ENCODE data around the gene TNFRSF13B.

The TNFRSF13B gene

DNA sequence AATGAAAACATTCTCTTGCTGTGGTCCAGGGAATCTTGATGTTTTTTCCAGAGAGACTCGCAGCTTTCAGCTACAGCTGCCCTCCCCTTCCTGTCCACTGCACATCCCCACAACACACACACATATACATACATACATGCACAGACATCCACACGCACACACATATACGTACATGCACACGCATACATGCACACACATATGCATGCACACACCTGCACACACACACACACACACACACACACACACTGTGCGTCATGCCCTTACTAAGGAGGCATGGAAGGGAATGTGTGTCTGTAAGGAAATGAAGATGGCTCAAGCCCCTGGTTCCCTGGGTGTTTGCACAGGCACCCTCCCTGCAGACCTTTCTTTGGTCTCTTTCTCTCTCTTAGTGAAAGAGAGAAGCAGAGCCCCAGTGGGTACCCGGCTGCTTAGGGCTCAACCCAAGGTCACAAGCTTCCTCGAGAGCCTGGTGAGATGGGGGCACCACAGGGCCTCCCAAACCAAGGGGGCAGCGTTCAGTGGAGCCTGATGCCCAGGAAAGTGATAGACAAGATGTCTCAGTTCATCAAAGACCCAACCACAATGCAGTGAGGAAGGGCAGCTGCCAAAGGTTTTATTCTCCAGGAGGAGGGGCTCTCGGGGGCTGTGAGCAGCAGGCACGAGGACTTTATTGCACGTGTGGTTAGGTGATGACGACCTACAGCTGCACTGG lies 33.3 kb downstream of the TNFRSF13B start:
- no peak for DNase-seq (ENCODE audit: low read depth)

DNA sequence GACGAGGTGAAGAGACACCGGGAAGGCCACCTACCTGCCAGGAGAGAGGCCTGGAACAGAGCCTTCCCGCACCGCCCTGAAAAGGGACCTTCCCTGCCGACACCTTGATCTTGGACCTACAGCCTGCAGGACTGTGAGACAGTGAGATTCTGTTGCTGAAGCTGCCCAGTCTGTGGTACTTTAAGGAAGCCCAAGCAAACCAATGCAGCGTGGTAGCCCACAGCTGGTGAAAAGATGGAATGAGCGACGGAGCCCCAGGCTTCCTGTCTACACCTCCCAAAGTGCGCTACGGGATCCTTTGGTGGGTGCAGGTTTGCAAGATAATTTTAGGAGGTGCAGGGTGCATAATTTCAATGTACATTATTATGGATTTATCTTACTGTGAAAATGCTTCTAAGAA lies 33.9 kb downstream of the TNFRSF13B start:
- DNase-seq (ENCODE audit: low read depth) = no peak

DNA sequence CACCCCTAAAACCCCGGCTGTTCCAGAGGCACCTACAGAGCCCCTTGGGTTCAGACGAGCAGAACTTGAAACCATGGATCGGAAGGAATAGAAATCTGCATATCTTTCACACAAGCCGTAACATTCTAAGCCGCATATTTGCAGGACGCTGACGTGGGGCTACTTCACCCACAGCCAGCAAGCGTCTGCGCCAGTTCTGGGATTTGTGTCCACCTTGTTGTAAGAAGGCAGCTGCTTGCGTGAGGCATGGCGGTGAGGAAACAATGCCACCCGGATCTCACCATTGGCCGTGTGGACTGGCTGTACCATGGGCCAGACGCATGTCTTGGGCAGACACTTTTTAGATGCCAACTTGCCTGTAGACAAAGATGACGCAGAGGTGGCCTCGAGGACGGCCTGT lies 34.5 kb downstream of the TNFRSF13B start:
- DNase-seq (ENCODE audit: low read depth) = no peak

DNA sequence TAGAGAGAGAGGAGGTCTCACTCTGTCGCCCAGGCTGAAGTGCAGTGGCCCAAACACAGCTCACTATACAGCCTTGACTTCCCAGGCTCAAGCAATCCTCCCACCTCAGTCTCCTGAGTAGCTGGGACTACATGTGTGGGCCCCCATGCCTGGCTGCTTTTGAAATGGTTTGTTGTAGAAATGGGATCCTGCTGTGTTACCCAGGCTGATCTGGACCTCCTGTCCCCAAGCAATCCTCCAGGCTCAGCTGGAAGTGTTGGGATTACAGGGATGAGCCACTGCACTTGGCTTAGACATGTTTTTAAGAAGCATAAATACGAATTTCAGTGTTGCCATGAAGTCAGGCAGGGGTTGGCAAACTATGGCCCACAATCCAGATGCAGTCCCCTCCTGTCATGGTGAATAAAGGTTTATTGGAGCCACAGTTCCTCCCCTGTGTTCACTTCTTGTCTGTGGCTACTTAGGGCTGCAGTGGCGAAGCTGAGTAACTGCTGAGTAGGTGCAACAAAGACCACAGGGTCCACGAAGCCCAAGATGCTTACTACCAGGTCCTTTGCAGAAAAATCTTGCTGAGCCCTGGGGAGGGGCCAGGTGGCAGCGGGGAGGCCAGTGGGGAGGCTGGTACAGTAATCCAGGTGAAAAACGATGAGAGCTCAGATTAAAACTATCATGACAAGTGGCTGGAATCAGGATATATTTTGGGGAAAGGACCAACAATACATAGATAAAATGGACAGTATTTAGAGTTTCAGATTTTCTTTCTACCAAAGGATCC lies 35.2 kb downstream of the TNFRSF13B start:
- DNase-seq (ENCODE audit: low read depth) = no peak

DNA sequence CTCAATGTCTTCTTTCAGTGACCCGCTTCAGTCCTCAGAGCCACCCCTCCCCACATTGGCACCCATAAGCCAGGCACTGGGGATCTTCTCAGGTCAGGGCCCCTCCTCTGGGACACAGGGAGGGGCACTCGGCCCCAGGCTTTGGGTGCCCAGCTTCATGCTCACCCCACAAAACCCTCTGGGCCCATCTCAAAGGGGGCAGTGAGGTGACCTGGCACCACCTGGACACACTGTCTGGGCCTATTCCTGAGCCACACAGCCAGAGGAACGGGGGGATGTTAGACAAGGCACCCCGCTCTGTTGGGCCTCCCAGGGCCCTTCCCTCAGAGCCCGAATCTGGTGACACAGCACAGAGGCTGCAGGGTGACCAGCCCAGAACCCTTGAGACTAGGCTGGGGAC lies 36.1 kb downstream of the TNFRSF13B start:
- no peak for DNase-seq (ENCODE audit: low read depth)

DNA sequence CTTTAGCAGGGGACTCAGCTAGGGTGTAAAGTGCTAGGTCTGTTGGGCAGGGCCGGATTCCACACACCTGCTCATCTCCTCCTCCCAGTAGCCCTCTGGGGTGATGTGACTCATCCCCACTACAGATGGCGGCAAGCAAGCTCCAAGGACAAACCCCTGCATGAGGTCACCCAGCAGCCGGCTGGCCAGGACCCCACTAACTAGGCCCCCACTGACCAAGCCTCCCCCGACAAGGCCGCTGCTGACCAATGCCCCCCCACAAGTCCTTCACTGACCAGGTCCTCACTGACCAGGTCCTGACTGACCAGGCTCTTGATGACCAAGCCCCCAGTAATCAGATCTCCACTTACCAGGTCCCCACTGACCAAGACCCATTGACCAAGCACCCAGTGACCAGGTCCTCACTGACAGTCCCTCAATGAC lies 36.7 kb downstream of the TNFRSF13B start:
- no peak for DNase-seq (ENCODE audit: low read depth)

DNA sequence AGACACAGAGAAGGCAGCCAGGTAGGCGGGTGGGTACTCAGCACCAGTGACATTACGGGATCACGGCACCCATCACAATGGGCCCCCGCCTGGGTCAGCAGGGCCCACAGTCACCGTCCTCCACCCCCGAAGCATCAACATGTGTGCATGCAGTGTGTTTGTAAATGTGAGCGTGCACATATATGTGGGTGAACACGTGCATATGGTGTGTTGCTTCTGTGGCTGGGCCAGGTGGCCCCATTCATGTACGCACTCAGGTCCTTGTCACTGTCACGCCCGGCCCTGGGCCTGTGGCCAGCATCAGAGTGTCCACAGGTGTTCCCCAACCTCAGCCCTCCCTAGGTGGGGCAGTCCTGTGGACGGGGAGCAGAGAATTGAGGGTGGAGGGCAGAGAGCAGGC lies 37.1 kb downstream of the TNFRSF13B start:
- no peak for DNase-seq (ENCODE audit: low read depth)

DNA sequence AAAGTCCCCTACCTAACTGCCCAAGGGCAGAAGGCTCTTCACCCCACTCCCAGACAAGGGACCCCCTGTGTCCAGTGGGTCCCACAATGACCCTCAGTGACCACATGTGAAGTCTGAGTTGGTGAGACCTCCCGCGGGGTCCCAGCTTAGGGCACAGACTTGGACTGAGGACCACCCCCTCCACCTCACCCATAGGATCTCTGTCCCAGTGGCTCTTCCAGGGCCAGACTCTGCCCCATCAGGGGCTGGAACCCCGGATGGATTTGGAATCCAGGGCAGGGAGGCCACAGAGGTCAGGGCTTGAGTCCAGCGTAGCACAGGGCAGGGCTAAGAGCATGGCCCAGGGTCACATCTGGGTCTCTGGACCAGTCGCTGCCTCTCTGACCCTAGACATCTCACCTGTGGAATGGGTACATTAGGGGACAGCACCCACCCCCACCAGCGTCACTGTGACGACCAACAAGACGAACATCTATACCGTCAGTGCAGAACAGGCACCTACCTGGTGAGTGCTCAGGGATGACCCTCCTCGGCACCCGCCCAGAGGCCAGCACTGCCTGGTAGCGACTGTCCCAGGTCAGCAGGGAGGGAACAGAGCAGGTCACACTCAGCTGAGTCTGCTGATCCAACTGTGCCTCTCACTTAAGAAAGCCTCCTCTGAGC lies 37.7 kb downstream of the TNFRSF13B start:
- no peak for DNase-seq (ENCODE audit: low read depth)

DNA sequence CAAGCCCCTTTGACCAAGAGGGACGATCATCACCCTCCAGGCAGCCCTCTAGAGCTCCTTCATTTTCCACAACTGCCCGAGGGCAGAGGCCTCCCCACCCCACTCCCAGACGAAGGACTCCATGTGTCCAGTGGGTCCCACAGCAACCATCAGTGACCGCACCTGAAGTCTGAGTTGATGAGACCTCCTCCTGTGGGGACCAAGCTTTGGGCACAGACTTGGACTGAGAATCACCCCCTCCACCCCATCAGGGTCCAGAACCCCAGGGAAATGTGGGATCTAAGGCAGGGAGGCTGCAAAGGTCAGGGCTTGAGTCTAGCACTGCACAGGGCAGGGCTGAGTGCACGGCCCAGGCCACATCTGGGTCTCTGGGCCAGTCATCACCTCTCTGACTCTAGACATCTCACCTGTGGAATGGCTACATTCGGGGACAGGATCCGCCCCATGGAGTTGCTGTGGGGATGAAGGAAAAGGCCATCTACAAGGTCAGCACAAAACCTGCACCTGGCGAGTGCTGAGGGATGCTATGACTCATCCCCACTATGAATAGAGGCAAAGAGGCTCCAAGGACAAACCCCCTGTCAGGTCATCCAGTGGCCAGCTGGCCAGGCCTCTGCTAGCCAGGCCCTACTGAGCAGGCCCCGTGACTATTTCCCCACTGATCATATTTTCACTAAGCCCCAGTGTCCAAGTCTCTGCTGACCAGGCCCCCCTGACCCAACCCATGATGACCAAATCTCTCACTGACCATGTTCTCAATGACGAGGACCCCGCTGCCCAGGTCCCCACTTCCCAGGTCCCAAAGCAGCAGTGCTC lies 38.4 kb downstream of the TNFRSF13B start:
- no peak for DNase-seq (ENCODE audit: low read depth)

DNA sequence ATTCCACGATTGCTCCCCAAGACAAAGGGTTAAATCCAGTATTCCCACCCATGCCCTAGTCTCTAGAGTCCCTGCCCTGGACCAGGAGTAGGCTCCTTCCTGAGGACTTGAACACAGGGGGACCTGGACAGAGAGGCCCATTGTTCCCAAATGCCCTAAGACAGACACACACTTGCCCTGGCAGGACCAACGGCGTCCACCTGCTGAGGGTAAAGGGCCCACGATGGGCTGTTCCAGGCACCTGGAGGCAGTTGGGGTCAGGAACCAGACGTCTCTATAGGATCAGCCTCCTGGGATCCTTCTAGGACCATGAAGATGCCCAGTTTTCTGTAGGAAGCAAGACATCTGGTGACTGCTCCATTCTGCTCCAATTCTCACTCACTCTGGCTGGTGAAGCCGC lies 39.3 kb downstream of the TNFRSF13B start:
- no peak for DNase-seq (ENCODE audit: low read depth)

DNA sequence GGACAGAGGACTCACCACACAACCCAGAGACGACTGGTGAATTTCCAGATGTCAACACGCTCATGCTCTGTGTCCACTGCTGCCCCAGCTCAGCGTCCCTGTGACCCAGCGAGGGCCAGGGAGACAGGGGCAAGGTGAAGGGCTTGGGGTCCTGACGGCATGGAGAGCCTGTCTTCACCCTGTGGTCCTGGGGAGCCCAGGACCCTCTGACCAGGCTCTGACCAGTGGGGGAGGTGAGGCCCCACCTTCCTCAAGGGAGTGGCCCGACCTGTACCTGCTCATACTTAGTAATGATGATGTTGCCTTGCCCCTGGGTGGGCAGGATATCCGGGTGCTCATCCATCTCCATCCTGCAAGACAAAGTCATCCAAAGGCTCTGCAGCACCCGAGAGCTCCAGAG lies 39.8 kb downstream of the TNFRSF13B start:
- no peak for DNase-seq (ENCODE audit: low read depth)

DNA sequence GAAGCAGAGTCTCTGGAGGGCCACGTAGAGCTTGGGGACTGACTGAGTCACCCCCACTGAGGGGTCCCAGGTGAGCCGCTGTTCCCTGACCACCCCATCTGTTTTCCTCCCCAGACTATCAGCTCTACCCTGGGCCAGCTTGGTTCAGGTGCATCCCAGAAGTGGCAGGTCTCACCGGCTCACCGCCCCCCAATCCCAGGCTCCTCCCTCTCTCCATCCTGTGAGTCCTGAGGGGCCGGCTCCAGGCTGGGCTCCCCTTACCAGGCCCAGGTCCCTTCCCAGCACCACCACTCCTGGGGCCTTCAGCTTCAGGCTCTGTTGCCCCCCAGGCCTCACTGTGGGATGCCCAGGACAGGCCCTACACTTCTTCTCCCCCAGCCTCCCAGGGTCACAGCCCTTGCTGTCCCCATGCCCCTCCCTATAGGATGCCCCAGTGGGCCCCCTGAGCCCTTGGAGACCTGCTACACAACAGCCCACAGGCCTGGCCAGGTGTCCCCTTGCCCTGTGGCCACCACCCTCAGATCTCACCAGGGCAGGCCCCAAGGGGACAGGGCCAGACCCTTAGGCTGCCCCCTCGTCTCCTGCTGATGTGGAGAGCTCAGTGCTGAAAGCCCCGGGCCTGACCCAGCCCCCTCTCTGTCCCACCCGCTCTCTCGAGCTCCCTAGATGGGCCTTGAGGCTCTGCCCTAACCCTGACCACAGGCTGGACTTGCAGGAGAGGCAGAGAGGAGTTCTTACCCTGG lies 40.4 kb downstream of the TNFRSF13B start:
- no peak for DNase-seq (ENCODE audit: low read depth)

DNA sequence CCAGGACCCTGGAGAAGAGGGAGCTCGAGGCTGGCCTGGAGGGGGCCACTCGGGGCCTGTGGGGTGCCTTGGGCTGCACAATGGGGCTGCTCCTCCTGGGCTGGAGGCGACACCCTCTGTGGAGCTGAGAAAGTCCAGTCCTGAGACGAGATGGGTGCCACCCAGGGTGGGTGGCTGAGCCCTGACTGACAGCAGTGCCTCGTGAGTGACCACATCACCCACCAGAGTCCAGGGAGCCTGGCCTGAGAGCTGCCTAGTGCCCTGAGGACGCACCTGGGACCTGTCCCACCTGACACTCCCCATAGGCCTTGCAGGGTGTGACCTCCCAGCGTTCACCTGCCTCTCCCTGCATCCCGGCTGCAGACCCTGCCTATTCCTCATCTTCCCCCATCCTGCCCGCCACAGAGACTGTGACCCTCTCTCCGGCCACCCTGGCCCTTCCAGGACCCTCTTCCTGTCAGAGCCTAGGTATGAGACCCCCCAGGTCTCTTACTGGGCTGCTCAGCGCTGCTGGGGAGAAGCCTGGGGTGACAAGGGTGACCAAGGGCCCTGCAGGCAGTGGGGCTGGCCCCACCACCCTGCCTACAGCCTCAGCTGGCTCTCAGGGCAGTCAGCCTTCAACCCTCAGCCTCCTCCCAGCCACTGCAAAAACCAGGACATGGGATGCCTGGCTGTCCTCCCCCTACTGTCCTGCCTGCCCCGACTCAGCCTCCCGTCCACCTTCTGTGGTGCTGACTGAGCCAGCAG lies 41.2 kb downstream of the TNFRSF13B start:
- DNase-seq (ENCODE audit: low read depth) = no peak

DNA sequence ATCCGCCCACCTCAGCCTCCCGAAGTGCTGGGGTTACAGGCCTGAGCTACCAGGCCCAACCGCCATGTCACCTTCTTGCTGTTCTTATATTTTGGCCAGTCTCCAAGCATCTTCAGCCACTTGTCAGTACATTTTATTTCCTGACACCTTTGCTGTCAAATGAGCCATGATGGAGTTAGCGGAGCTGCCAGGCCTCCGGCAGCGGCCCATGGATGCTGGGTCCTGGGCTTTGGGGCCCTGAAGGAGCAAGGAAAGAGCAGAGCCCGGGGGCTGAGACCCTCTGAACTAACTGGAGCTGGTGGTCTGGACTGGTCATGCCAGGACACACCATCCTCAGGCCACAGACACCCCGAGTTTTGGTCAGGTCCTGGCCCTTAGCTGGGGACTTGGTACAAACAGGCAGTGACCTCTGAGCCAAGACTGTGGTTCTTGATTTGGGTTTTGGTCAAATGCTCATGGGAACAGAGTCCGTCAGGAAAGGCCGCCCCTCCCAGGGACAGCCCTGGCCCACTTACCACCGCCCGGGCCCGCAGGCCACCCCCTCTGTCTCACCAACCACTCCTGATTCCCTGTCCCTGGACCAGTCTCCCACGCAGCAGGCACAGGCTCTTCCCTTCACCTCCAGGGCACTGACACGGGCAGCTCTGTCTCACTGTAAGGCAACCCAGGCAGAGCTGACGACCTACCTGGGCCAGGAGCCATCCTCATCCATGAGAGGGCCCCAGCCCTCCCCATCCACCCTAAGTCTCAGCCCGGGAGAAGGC lies 42.0 kb downstream of the TNFRSF13B start:
- no peak for DNase-seq (ENCODE audit: low read depth)

DNA sequence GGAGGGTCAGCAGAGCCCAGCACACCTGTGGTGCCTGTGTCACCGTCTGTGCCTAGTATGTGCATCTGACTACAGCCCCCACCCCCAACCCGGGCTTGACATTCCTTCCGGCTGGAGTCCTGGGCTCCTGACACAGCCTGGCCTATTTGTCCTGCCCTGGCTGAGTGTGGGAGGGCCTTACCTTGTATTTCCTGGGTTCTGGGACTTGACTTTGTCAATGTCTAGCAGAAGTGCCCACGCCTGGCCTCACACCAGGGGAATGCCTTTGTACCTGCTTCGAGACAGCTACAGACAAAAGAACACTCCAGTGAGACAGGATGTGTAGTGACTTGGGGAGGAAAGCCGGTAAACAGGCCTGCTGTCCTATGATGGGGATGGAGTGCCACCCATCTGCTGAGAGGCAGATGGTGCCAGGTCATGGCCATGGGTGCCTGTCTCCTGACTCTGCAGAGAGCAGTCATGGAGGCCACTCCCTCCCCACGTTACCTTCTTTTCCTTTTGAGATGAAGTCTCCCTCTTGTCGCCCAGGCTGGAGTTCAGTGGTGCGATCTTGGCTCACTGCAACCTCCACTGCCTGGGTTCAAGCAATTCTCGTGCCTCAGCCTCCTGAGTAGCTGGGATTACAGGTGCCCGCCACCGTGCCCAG lies 42.8 kb downstream of the TNFRSF13B start:
- DNase-seq (ENCODE audit: low read depth) = no peak

DNA sequence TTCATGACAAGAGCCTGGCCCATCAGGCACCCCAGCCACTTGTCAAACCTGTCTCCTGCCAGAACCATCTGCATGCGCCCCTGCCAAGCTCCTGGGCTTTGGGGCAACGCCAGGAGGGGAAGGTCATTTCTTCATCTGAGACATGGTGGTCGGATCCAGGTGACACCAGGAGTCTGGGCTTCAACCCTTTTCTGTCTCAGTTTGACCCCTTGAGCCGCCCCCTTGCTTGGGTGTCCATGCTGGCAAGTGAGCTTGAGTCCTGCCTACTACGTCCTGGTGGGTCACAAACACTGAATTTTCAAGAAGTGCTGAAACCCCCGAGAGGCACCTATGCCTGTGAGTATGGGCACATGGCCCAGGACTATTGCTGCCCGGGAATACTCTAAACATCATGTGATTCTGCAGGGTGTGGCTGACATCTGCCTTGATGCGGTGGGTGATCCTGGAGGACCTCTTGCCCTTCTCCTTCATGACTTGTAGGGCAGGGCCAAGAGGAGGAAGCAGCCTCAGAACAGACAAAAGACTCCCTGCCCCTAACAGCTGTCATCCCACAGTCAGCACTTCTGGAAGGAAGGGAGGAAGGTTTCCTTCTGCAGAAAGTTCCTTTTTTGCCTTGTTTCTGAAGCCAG lies 43.4 kb downstream of the TNFRSF13B start:
- no peak for DNase-seq (ENCODE audit: low read depth)

DNA sequence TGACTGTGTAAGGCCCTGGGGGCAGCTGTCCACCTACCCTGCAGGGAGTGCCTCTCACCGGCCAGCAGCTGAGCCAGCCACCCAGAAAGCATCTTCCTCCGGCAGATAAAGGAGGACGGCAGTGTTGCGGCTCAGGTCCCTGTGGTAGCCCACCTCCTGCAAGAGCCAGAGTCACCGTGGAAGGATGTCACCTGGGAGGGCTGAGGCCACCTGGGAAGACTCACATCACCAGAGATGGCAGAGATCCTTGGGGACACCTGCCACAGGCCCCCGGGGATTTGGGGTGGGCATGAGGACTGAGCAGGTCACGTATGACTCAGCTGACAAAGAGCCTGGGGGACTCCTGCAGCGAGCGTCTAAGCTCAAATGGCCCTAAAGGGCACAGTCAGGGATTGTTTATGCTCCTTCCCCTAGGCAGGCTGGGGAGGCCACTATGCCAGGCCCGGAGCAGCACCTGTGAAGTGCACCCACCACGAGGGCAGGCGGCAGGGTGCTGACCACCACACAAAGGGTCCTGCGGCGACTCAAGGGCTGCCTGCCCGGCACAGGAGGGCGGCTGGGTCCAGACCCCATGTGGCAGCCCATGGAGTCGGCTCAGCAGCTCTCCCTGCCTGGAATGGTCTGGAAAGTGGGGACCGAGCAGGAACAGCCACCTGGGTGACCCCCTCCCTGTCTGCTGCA lies 44.1 kb downstream of the TNFRSF13B start:
- DNase-seq (ENCODE audit: low read depth) = no peak
